GM12878 (cell line): ENCODE results near the gene TRMT1. TPM values are rescaled to one million over a fixed set of nuclear protein-coding genes. Genes with fewer than 3 reads are reported as not detected.

Experiments
- ATF7 ChIP-seq: fragments of 450-650 bp; IDR thresholded peaks from 2 replicates; pipeline ENCODE4 v1.6.1; 2016; ENCODE audit warnings: low read depth, mild to moderate bottlenecking
- BHLHE40 ChIP-seq, 2 experiments: fragments of 450-650 bp in 1 of 2; IDR thresholded peaks; 2 replicates each; pipeline ENCODE4 v1.6.1; 2011 to 2017; ENCODE audit warnings: low read depth in 2 of 2, borderline replicate concordance in 1 of 2, improper control_type of control experiment in 1 of 2, low read length in 1 of 2, mild to moderate bottlenecking in 1 of 2
- EGR1 ChIP-seq, 2 experiments: IDR thresholded peaks; 1 replicate in 1 of 2; 2 replicates in 1 of 2; pipeline ENCODE4 v1.6.1; 2011 to 2012; ENCODE audit warnings: low read depth in 2 of 2, low read length in 2 of 2, borderline replicate concordance in 1 of 2, mild to moderate bottlenecking in 1 of 2, moderate library complexity in 1 of 2
- FOXK2 ChIP-seq: fragments of 450-650 bp; IDR thresholded peaks from 2 replicates; pipeline ENCODE4 v1.6.1; 2017; ENCODE audit warnings: mild to moderate bottlenecking, moderate library complexity
- HDAC2 ChIP-seq: fragments of 200-600 bp; sonication (generic); IDR thresholded peaks from 2 replicates; pipeline ENCODE4 v1.6.1; 2017
- MYB ChIP-seq: fragments of 150-350 bp; IDR thresholded peaks from 2 replicates; pipeline ENCODE4 v1.6.1; 2014; ENCODE audit warnings: mild to moderate bottlenecking, low read depth, low read length, borderline replicate concordance
- NRF1 ChIP-seq: conservative IDR thresholded peaks from 2 replicates; pipeline ENCODE4 v1.6.1; 2011; ENCODE audit warnings: mild to moderate bottlenecking, low read depth, low read length, improper control_type of control experiment
- RUNX3 ChIP-seq: IDR thresholded peaks from 2 replicates; pipeline ENCODE4 v1.6.1; 2012; ENCODE audit warnings: low read length, inconsistent platforms
- SUPT20H ChIP-seq: IDR thresholded peaks from 2 replicates; pipeline ENCODE4 v1.6.1; 2011; ENCODE audit warnings: low read depth, mild to moderate bottlenecking, low read length, moderate library complexity, borderline replicate concordance; ENCODE audit not compliant: control insufficient read depth
- WRNIP1 ChIP-seq: IDR thresholded peaks from 2 replicates; pipeline ENCODE4 v1.6.1; 2011; ENCODE audit warnings: low read depth, low read length, improper control_type of control experiment, borderline replicate concordance
- ZNF24 ChIP-seq: fragments of 450-650 bp; IDR thresholded peaks from 2 replicates; pipeline ENCODE4 v1.6.1; 2017; ENCODE audit warnings: antibody characterized with exemption, mild to moderate bottlenecking
- polyA plus RNA-seq, 11 experiments: library from polyadenylated mRNA; depleted of rRNA in 4 of 11; unstranded in 6 of 11; stranded (reverse) in 5 of 11; fragments of >200 nt; fragmentation: Nextera tagmentation in 4 of 11; fragmentation: Illumina TruSeq in 1 of 11; extraction: Ambion mirVana in 4 of 11; extraction: Trizol in 1 of 11; gene quantifications; 1 replicate in 1 of 11; 2 replicates in 10 of 11; pipeline versions ENCODE4 v1.2.1 to v1.2.3, GENCODE V29; 2011 to 2016; ENCODE audit warnings: inconsistent platforms in 2 of 11, missing spikeins in 2 of 11, low read depth in 1 of 11
- total RNA-seq, 4 experiments: library from RNA; depleted of rRNA in 3 of 4; stranded (reverse); fragments of >200 nt in 3 of 4; fragmentation: Illumina TruSeq in 1 of 4; extraction: Trizol in 1 of 4; gene quantifications; 2 replicates each; pipeline versions ENCODE4 v1.2.1 to v1.2.3, GENCODE V29; 2013 to 2021
- TF ChIP-seq, protein P1 (sequence below): fragments of 450-650 bp; IDR thresholded peaks from 2 replicates; pipeline ENCODE4 v1.6.1; 2017; ENCODE audit warnings: mild to moderate bottlenecking, moderate library complexity
- TF ChIP-seq, protein P2 (sequence below): IDR thresholded peaks from 2 replicates; pipeline ENCODE4 v1.6.1; 2012; ENCODE audit warnings: mild to moderate bottlenecking, low read depth, low read length
- TF ChIP-seq, protein P3 (sequence below): fragments of 450-650 bp; IDR thresholded peaks from 2 replicates; pipeline ENCODE4 v1.6.1; 2017; ENCODE audit warnings: mild to moderate bottlenecking
- TF ChIP-seq, protein P4 (sequence below): IDR thresholded peaks from 2 replicates; pipeline ENCODE4 v1.6.1; 2011; ENCODE audit warnings: borderline replicate concordance, low read depth, mild to moderate bottlenecking, moderate library complexity, low read length; ENCODE audit not compliant: insufficient read depth, poor library complexity, severe bottlenecking

The TRMT1 gene
- total and polyA plus RNA-seq, 10 of the 15 experiments (the other 5 are each of a cell fraction or from before 2014, with no cell fraction given) = 3.4 to 68.8 (median 34.8) TPM

DNA sequence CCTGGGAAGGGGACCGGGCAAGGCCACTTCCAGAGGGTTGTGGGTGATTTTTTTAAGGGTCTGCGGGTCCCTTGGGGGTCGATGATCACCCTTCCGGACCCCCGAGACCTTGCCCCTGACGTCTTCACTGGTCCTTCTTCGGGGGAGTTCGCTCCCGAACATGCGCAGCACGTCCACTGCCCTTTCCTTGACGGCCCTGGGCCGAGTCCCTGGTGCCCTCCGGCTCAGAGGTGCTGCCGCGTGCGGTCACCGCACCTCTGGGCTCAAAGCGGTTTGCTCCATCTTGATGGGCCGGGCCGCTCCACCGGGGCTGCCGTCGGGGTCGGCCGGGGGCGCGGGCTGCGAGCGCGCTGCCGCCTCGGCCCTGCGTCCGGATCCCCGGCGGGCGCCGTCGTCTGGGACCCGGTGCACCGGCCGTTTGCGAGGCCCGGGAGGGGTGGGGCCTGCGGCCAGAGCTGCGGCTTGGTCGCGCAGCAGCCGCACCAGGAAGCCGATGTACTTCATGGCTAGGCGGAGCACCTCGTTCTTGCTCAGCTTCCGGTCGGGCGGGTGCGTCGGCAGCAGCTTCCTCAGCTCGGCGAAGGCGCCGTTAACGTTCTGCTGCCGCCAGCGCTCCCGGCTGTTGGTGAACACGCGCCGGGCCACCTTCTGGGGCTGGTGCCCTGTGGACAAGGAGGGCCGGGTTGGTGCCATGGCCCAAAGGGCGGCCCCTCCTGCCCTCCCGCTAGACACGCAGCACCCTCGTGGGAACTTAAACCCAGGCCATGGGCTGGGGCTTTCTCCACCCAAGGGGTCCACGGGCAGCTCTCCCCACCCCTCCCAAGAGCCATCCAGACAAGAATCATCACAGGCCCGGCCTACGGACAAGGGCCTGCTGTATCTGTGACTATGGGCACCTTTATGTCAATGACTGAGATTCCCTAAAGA lies 17.2 kb downstream of the TRMT1 start (continued):
- TF ChIP-seq, protein P1, sequence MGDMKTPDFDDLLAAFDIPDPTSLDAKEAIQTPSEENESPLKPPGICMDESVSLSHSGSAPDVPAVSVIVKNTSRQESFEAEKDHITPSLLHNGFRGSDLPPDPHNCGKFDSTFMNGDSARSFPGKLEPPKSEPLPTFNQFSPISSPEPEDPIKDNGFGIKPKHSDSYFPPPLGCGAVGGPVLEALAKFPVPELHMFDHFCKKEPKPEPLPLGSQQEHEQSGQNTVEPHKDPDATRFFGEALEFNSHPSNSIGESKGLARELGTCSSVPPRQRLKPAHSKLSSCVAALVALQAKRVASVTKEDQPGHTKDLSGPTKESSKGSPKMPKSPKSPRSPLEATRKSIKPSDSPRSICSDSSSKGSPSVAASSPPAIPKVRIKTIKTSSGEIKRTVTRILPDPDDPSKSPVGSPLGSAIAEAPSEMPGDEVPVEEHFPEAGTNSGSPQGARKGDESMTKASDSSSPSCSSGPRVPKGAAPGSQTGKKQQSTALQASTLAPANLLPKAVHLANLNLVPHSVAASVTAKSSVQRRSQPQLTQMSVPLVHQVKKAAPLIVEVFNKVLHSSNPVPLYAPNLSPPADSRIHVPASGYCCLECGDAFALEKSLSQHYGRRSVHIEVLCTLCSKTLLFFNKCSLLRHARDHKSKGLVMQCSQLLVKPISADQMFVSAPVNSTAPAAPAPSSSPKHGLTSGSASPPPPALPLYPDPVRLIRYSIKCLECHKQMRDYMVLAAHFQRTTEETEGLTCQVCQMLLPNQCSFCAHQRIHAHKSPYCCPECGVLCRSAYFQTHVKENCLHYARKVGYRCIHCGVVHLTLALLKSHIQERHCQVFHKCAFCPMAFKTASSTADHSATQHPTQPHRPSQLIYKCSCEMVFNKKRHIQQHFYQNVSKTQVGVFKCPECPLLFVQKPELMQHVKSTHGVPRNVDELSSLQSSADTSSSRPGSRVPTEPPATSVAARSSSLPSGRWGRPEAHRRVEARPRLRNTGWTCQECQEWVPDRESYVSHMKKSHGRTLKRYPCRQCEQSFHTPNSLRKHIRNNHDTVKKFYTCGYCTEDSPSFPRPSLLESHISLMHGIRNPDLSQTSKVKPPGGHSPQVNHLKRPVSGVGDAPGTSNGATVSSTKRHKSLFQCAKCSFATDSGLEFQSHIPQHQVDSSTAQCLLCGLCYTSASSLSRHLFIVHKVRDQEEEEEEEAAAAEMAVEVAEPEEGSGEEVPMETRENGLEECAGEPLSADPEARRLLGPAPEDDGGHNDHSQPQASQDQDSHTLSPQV = no peak
- TF ChIP-seq ZNF24 (no peak), RUNX3 (peak; percentile 29), BHLHE40 (IDR thresholded peaks at IDR 0.05; ENCODE audit: borderline replicate concordance in 1 of 2, low read depth in 2 of 2, low read length in 1 of 2) (peak in 1 of 2 experiments; percentile 40; a peak in 1 of 4 replicates), FOXK2 (no peak), HDAC2 (no peak), SUPT20H (no peak), EGR1 (IDR thresholded peaks at IDR 0.05; ENCODE audit: borderline replicate concordance in 1 of 2, low read depth in 2 of 2, low read length in 2 of 2) (no peak; a peak in 1 of 3 replicates), NRF1 (no peak), WRNIP1 (no peak), MYB (no peak), ATF7 (no peak)
- TF ChIP-seq, protein P2, sequence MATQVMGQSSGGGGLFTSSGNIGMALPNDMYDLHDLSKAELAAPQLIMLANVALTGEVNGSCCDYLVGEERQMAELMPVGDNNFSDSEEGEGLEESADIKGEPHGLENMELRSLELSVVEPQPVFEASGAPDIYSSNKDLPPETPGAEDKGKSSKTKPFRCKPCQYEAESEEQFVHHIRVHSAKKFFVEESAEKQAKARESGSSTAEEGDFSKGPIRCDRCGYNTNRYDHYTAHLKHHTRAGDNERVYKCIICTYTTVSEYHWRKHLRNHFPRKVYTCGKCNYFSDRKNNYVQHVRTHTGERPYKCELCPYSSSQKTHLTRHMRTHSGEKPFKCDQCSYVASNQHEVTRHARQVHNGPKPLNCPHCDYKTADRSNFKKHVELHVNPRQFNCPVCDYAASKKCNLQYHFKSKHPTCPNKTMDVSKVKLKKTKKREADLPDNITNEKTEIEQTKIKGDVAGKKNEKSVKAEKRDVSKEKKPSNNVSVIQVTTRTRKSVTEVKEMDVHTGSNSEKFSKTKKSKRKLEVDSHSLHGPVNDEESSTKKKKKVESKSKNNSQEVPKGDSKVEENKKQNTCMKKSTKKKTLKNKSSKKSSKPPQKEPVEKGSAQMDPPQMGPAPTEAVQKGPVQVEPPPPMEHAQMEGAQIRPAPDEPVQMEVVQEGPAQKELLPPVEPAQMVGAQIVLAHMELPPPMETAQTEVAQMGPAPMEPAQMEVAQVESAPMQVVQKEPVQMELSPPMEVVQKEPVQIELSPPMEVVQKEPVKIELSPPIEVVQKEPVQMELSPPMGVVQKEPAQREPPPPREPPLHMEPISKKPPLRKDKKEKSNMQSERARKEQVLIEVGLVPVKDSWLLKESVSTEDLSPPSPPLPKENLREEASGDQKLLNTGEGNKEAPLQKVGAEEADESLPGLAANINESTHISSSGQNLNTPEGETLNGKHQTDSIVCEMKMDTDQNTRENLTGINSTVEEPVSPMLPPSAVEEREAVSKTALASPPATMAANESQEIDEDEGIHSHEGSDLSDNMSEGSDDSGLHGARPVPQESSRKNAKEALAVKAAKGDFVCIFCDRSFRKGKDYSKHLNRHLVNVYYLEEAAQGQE = no peak
- TF ChIP-seq, protein P3, sequence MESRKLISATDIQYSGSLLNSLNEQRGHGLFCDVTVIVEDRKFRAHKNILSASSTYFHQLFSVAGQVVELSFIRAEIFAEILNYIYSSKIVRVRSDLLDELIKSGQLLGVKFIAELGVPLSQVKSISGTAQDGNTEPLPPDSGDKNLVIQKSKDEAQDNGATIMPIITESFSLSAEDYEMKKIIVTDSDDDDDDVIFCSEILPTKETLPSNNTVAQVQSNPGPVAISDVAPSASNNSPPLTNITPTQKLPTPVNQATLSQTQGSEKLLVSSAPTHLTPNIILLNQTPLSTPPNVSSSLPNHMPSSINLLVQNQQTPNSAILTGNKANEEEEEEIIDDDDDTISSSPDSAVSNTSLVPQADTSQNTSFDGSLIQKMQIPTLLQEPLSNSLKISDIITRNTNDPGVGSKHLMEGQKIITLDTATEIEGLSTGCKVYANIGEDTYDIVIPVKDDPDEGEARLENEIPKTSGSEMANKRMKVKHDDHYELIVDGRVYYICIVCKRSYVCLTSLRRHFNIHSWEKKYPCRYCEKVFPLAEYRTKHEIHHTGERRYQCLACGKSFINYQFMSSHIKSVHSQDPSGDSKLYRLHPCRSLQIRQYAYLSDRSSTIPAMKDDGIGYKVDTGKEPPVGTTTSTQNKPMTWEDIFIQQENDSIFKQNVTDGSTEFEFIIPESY = no peak
- TF ChIP-seq, protein P4, sequence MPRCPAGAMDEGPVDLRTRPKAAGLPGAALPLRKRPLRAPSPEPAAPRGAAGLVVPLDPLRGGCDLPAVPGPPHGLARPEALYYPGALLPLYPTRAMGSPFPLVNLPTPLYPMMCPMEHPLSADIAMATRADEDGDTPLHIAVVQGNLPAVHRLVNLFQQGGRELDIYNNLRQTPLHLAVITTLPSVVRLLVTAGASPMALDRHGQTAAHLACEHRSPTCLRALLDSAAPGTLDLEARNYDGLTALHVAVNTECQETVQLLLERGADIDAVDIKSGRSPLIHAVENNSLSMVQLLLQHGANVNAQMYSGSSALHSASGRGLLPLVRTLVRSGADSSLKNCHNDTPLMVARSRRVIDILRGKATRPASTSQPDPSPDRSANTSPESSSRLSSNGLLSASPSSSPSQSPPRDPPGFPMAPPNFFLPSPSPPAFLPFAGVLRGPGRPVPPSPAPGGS = no peak
- TF ChIP-seq, all 136 proteins: peak for 14
